GM12874 (cell line): ENCODE measurements around the gene SF3A1.

Experiments
- CTCF ChIP-seq: IDR thresholded peaks from 2 replicates; pipeline ENCODE4 v1.5.1; 2011; ENCODE audit warnings: low read depth, mild to moderate bottlenecking, control low read depth, low read length, moderate library complexity; ENCODE audit not compliant: insufficient read depth

SF3A1 gene

GRCh38 chr22:30314915-30315314, 41.8 kb downstream of the SF3A1 start:
- TF ChIP-seq CTCF, result no peak

- TF ChIP-seq CTCF, result no peak
These were observed 42.9 kb downstream of the SF3A1 start for GRCh38 chr22:30313527-30314363.

GRCh38 chr22:30312053-30312452, 44.6 kb downstream of the SF3A1 start:
- no peak for TF ChIP-seq CTCF

GRCh38 chr22:30310881-30311771, 45.6 kb downstream of the SF3A1 start:
- TF ChIP-seq CTCF, result no peak

GRCh38 chr22:30309951-30310741, 46.5 kb downstream of the SF3A1 start:
- TF ChIP-seq CTCF, result no peak

- no peak for TF ChIP-seq CTCF
These were observed 48.0 kb downstream of the SF3A1 start for GRCh38 chr22:30308518-30309230.
